Measurements from ENCODE around the gene PDHB. TPM values are rescaled to one million over a fixed set of nuclear protein-coding genes. Genes with fewer than 3 reads are reported as not detected.

The PDHB gene
- total and polyA plus RNA-seq, 2 of the 13 experiments (the other 11 are each of a cell fraction or from before 2014, with no cell fraction given), result 108 to 153 TPM

GRCh38 chr3:58383904-58384303 is 49.7 kb downstream of the PDHB start:
- Histone ChIP-seq H3K27ac (ENCODE audit: extremely low read length, insufficient read depth, low read length) (no peak overlapping the region), H3K4me1 (ENCODE audit: insufficient read depth, low read length) (no peaks in the 10 kb centered on the region), H3K4me3 (replicated peaks in 1 of 3; ENCODE audit: insufficient read depth in 1 of 3, low read depth in 2 of 3, low read length in 3 of 3) (no peak overlapping the region), H3K79me2 (ENCODE audit: insufficient read depth, low read length) (no peaks in the 10 kb centered on the region), H2AFZ (ENCODE audit: low read length) (no peak overlapping the region), H4K20me1 (ENCODE audit: insufficient read depth, low read length) (no peaks in the 10 kb centered on the region), H3K27me3 (ENCODE audit: control insufficient read depth in 1 of 2, insufficient read depth in 2 of 2, low read length in 2 of 2) (no peaks in the 10 kb centered on the region), H3K4me2 (ENCODE audit: low read depth, low read length) (no peak overlapping the region), H3K9ac (ENCODE audit: insufficient read depth, low read depth, low read length) (no peak overlapping the region), H3K36me3 (replicated peaks in 1 of 2; ENCODE audit: control insufficient read depth in 1 of 2, insufficient read depth in 2 of 2, low read length in 2 of 2) (peaks cover 0 to 6% of the 10 kb centered on the region in 2 experiments; a peak in 1 of 5 replicates), H3K9me3 (ENCODE audit: low read length) (no peaks in the 10 kb centered on the region)
- CTCF ChIA-PET (ENCODE audit: low intra/inter-chr PET ratio, low total read pairs), result no interaction called here
- ATAC-seq (no peak), FAIRE-seq (no peak), DNase-seq (ENCODE audit: low spot score) (no peak)
- 99% methylated on average over 4 of the region's 4 CpGs for WGBS (ENCODE audit: low lambda C conversion rate)
- POLR2A ChIA-PET, result no interaction called here
- in situ Hi-C loops (cut with HindIII; ENCODE audit: extremely low pct_ligation_motif_present, low pct_unique_long_range_greater_than_20kb) (no loop called here), intact Hi-C loops (cut with micrococcal nuclease; ENCODE audit: unreplicated experiment) (no loop called here)
- TF ChIP-seq CTCF (CRISPR knock-in tag; IDR thresholded peaks at IDR 0.05) (no peak), ZNF230 (CRISPR knock-in tag; IDR thresholded peaks at IDR 0.05) (no peak), HDAC2 (CRISPR knock-in tag; IDR thresholded peaks at IDR 0.05) (no peak), KDM5A (IDR thresholded peaks at IDR 0.05; ENCODE audit: borderline replicate concordance, low read length) (no peak), ZNF34 (CRISPR knock-in tag; IDR thresholded peaks at IDR 0.05; ENCODE audit: borderline replicate concordance) (no peak), SMAD9 (CRISPR knock-in tag; IDR thresholded peaks at IDR 0.05) (no peak)
- BruUV-seq (replicated peaks), result TSS peak; percentile 28

GRCh38 chr3:58383476-58383875 is 50.2 kb downstream of the PDHB start:
- ChIA-PET POLR2A (no interaction called here), CTCF (ENCODE audit: low intra/inter-chr PET ratio, low total read pairs) (no interaction called here)
- in situ Hi-C loops (cut with HindIII; ENCODE audit: extremely low pct_ligation_motif_present, low pct_unique_long_range_greater_than_20kb) (no loop called here), intact Hi-C loops (cut with micrococcal nuclease; ENCODE audit: unreplicated experiment) (no loop called here)
- FAIRE-seq, result no peak
- DNase-seq (ENCODE audit: low spot score), result no peak
- WGBS (ENCODE audit: low lambda C conversion rate), result 91% methylated on average over 2 of the region's 2 CpGs
- H2AFZ ChIP-seq (ENCODE audit: low read length), result no peak overlapping the region
- H3K27me3 ChIP-seq (ENCODE audit: control insufficient read depth in 1 of 2, insufficient read depth in 2 of 2, low read length in 2 of 2), result no peaks in the 10 kb centered on the region
- no peaks in the 10 kb centered on the region for H4K20me1 ChIP-seq (ENCODE audit: insufficient read depth, low read length)
- peaks cover 0 to 6% of the 10 kb centered on the region in 2 experiments; a peak in 1 of 5 replicates for H3K36me3 ChIP-seq (replicated peaks in 1 of 2; ENCODE audit: control insufficient read depth in 1 of 2, insufficient read depth in 2 of 2, low read length in 2 of 2)
- no peak overlapping the region for H3K9ac ChIP-seq (ENCODE audit: insufficient read depth, low read depth, low read length)
- no TSS peak for BruUV-seq (replicated peaks)
- no peaks in the 10 kb centered on the region for H3K4me1 ChIP-seq (ENCODE audit: insufficient read depth, low read length)
- no peak for ATAC-seq
- H3K4me3 ChIP-seq (replicated peaks in 1 of 3; ENCODE audit: insufficient read depth in 1 of 3, low read depth in 2 of 3, low read length in 3 of 3), result no peak overlapping the region
- no peak overlapping the region for H3K4me2 ChIP-seq (ENCODE audit: low read depth, low read length)
- H3K9me3 ChIP-seq (ENCODE audit: low read length), result no peaks in the 10 kb centered on the region
- no peaks in the 10 kb centered on the region for H3K79me2 ChIP-seq (ENCODE audit: insufficient read depth, low read length)
- H3K27ac ChIP-seq (ENCODE audit: extremely low read length, insufficient read depth, low read length), result no peak overlapping the region
- no peak for TF ChIP-seq ZKSCAN1 (IDR thresholded peaks at IDR 0.05; ENCODE audit: low read length)
- TF ChIP-seq ZNF629 (CRISPR knock-in tag; conservative IDR thresholded peaks at IDR 0.05), result no peak
- TF ChIP-seq ZFP1 (CRISPR knock-in tag; IDR thresholded peaks at IDR 0.05), result no peak
- no peak for TF ChIP-seq SKIL (CRISPR knock-in tag; IDR thresholded peaks at IDR 0.05; ENCODE audit: borderline replicate concordance)
- TF ChIP-seq FOXO4 (CRISPR knock-in tag; conservative IDR thresholded peaks at IDR 0.05), result no peak
- TF ChIP-seq EHMT2 (IDR thresholded peaks at IDR 0.05; ENCODE audit: borderline replicate concordance, low read depth, low read length), result no peak
- TF ChIP-seq BRCA1 (CRISPR knock-in tag; IDR thresholded peaks at IDR 0.05), result no peak
- TF ChIP-seq MED8 (CRISPR knock-in tag; IDR thresholded peaks at IDR 0.05; ENCODE audit: insufficient replicate concordance), result no peak

All from HepG2 (cell line).